Measurements from ENCODE around the gene EPHB1.
A peak's percentile ranks its signal among the peaks of the same experiment; 100 is the strongest.

Gene EPHB1

DNA sequence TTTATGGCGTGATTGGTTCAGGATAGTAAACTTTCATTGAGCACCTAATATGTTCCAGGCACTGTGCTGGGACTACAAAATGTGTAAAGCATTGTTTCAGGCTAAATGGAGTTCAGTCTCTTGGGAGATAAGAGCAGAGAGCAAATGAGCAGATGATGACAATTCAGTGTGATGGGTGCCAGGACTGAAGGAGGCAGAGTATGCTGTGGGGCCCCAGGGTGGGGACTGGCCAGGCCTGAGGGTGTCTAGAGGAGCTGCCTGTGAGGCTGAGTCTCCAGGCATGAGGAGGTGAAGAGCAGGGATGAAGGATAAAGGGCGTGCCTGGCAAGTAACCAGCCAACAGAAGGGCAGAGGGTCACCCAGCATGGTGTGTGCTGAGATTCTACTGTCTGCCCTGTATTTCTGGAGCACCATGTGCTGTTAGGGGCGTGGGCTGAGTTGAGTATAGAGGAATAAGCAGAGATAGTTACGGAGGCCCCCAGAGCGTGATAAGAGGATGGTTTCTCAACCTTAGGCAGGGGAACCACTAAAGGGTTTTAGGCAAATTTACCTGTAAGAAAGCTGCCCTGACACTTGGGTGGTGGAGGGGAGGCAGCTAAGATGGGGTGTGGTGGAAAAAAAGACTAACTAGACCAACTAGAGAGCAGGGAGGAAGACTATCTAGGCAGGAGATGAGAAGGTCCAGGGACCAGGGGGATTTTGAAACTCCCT is 38.5 kb downstream of the EPHB1 start:
- Mint-ChIP-seq H3K4me1 (ENCODE audit: low read depth) (no peaks in the 10 kb centered on the region), H3K36me3 (ENCODE audit: low read depth) (no peaks in the 10 kb centered on the region)

DNA sequence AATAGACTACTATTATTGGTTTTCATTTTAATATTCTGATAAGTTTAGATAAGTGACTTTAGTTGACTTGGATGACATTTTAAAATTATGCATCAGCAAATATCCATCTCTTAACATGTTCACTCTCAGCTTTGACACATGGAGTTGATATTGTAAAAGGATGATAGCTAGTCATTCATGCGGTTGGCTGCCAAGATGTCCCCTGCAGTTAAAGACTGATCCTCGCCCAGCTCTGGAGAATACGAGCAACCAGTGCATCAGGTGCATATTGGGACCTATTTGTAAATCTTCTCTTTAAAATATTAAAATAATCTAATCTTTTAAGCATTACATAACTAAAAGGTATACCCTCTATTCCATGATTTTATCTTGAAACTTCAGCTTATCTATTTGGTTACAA is 41.9 kb downstream of the EPHB1 start:
- peaks cover 4% of the 10 kb centered on the region for H3K27me3 Mint-ChIP-seq (ENCODE audit: low read depth)
- no peak overlapping the region for H3K4me3 Mint-ChIP-seq
- no peak overlapping the region for H3K27ac Mint-ChIP-seq
- H3K9me3 Mint-ChIP-seq, result no peaks in the 10 kb centered on the region
- H3K36me3 Mint-ChIP-seq (ENCODE audit: low read depth), result no peaks in the 10 kb centered on the region
- DNase-seq (ENCODE audit: low spot score), result no peak
- H3K4me1 Mint-ChIP-seq (ENCODE audit: low read depth), result no peaks in the 10 kb centered on the region

More for the DNA sequence above, 38.5 kb downstream of the EPHB1 start:
- H3K4me3 Mint-ChIP-seq, result no peak overlapping the region
- no peak overlapping the region for H3K27ac Mint-ChIP-seq
- H3K27me3 Mint-ChIP-seq (ENCODE audit: low read depth), result peaks cover 7% of the 10 kb centered on the region
- no peak for DNase-seq (ENCODE audit: low spot score)
- H3K9me3 Mint-ChIP-seq, result no peaks in the 10 kb centered on the region

DNA sequence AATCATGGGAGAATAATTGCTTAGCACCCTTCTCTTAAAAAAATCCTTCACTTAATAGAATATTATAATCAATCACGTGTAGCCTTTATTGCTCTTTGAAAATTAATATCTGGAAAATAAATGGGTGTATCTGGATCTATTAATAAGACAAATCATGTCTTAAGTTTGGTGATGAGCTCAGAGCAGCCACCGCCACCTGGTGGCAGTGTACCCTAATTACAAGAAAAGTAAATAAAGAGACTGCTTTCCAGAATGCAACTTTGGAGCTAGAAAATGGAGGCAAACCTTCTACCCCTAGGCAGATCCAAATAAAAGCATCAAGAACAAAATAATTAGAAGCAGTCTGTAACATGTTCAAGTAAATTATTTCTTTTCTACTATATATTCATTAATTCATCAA is 43.5 kb downstream of the EPHB1 start:
- H3K9me3 Mint-ChIP-seq, result peaks cover 5% of the 10 kb centered on the region
- peaks cover 4% of the 10 kb centered on the region for H3K27me3 Mint-ChIP-seq (ENCODE audit: low read depth)
- no peak for DNase-seq (ENCODE audit: low spot score)
- no peaks in the 10 kb centered on the region for H3K4me1 Mint-ChIP-seq (ENCODE audit: low read depth)
- H3K27ac Mint-ChIP-seq, result no peak overlapping the region
- H3K4me3 Mint-ChIP-seq, result no peak overlapping the region
- no peaks in the 10 kb centered on the region for H3K36me3 Mint-ChIP-seq (ENCODE audit: low read depth)

DNA sequence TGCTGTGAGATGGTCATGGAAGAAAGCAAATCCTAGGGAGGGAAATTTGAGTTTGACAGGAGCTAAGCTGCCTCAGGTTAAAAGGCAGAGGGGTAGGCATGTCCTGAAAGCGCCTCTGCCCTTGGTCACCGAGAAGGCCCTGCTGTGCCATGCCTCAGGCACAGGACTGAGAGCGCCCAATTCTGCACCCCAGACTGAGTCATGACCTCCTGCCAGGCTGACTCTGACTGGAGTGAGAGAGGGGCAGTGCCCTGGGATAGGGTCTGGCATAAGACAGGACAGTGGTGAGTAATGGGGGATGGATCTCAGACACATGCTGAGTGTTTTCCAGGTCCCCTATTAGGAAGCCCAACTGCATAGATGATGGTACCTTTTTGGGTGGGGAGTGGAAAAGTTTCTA is 44.4 kb downstream of the EPHB1 start:
- Mint-ChIP-seq H3K4me1 (ENCODE audit: low read depth) (no peaks in the 10 kb centered on the region), H3K27ac (no peak overlapping the region), H3K27me3 (ENCODE audit: low read depth) (peaks cover 4% of the 10 kb centered on the region), H3K4me3 (no peak overlapping the region), H3K9me3 (peaks cover 5% of the 10 kb centered on the region), H3K36me3 (ENCODE audit: low read depth) (no peaks in the 10 kb centered on the region)
- no peak for DNase-seq (ENCODE audit: low spot score)

- peaks cover 4% of the 10 kb centered on the region for H3K27me3 Mint-ChIP-seq (ENCODE audit: low read depth)
Observed at GRCh38 chr3:134839990-134840389, 44.9 kb downstream of the EPHB1 start.

GRCh38 chr3:134840459-134840858 is 45.4 kb downstream of the EPHB1 start:
- Mint-ChIP-seq H3K4me3 (no peak overlapping the region), H3K27ac (no peak overlapping the region), H3K4me1 (ENCODE audit: low read depth) (no peaks in the 10 kb centered on the region), H3K27me3 (ENCODE audit: low read depth) (peaks cover 4% of the 10 kb centered on the region), H3K9me3 (peaks cover 5% of the 10 kb centered on the region), H3K36me3 (ENCODE audit: low read depth) (no peaks in the 10 kb centered on the region)
- no peak for DNase-seq (ENCODE audit: low spot score)

More at GRCh38 chr3:134839990-134840389, 44.9 kb downstream of the EPHB1 start:
- no peak overlapping the region for H3K4me3 Mint-ChIP-seq
- H3K9me3 Mint-ChIP-seq, result peaks cover 5% of the 10 kb centered on the region
- H3K27ac Mint-ChIP-seq, result no peak overlapping the region
- no peak for DNase-seq (ENCODE audit: low spot score)
- H3K36me3 Mint-ChIP-seq (ENCODE audit: low read depth), result no peaks in the 10 kb centered on the region
- H3K4me1 Mint-ChIP-seq (ENCODE audit: low read depth), result no peaks in the 10 kb centered on the region

DNA sequence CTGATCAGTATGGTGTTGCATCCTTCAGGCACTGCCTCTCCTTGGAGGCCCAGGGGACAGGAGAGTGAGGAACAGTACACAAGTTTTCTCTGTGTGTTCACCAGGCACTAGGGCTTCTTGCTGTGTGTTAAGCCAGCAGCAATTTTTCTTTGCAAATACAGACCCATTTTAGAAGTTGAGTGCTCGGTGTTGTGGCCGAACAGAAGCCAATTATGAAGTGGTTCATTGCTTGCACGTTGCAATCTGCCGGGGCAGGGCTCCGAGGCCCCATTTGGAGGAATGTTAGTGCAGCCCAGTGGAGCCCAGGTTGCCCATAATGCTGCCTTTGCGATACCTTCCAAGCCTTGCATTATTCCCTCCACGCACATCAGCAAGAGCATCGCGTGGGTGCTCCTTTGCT is 51.0 kb downstream of the EPHB1 start:
- H3K4me3 Mint-ChIP-seq, result no peak overlapping the region
- no peaks in the 10 kb centered on the region for H3K27me3 Mint-ChIP-seq (ENCODE audit: low read depth)
- no peak overlapping the region for H3K27ac Mint-ChIP-seq

GRCh38 chr3:134846911-134847317 is 51.9 kb downstream of the EPHB1 start:
- H3K9me3 Mint-ChIP-seq, result peaks cover 5% of the 10 kb centered on the region
- no peaks in the 10 kb centered on the region for H3K4me1 Mint-ChIP-seq (ENCODE audit: low read depth)
- H3K27ac Mint-ChIP-seq, result no peak overlapping the region
- no peak overlapping the region for H3K4me3 Mint-ChIP-seq
- no peaks in the 10 kb centered on the region for H3K27me3 Mint-ChIP-seq (ENCODE audit: low read depth)
- no peaks in the 10 kb centered on the region for H3K36me3 Mint-ChIP-seq (ENCODE audit: low read depth)
- no peak for DNase-seq (ENCODE audit: low spot score)

More for the DNA sequence above, 51.0 kb downstream of the EPHB1 start:
- Mint-ChIP-seq H3K4me1 (ENCODE audit: low read depth) (no peaks in the 10 kb centered on the region), H3K36me3 (ENCODE audit: low read depth) (no peaks in the 10 kb centered on the region), H3K9me3 (peaks cover 5% of the 10 kb centered on the region)
- no peak for DNase-seq (ENCODE audit: low spot score)

- H3K27me3 Mint-ChIP-seq (ENCODE audit: low read depth), result no peaks in the 10 kb centered on the region
- H3K4me3 Mint-ChIP-seq, result no peak overlapping the region
- H3K27ac Mint-ChIP-seq, result no peak overlapping the region
- H3K4me1 Mint-ChIP-seq (ENCODE audit: low read depth), result no peaks in the 10 kb centered on the region
- no peaks in the 10 kb centered on the region for H3K36me3 Mint-ChIP-seq (ENCODE audit: low read depth)
- DNase-seq (ENCODE audit: low spot score), result no peak
- H3K9me3 Mint-ChIP-seq, result peaks cover 5% of the 10 kb centered on the region
Observed at GRCh38 chr3:134847349-134847748, 52.3 kb downstream of the EPHB1 start.

DNA sequence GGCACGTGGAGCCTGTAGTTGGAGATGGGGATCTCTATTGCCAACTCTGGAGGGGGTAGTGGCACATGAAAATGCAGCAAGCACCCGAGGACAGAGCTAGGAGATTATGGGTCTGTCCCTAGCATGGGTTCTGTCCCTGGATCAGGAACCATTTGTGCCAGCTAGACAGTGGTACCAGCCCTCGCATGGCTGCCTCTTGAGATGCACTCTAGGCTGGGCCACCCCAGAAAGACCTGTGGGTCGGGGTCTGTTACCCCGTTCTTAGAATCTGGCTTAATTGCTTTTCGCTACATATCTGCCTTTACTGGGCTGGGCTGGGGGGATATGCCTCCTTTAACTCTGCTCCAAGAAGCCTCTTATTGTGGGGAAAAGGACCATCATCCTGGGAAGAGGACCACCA is 54.5 kb downstream of the EPHB1 start:
- H3K27ac Mint-ChIP-seq, result no peak overlapping the region
- no peaks in the 10 kb centered on the region for H3K9me3 Mint-ChIP-seq
- H3K36me3 Mint-ChIP-seq (ENCODE audit: low read depth), result no peaks in the 10 kb centered on the region
- H3K4me3 Mint-ChIP-seq, result no peak overlapping the region
- H3K27me3 Mint-ChIP-seq (ENCODE audit: low read depth), result no peaks in the 10 kb centered on the region
- H3K4me1 Mint-ChIP-seq (ENCODE audit: low read depth), result peaks cover 9% of the 10 kb centered on the region
- DNase-seq (ENCODE audit: low spot score), result no peak

GRCh38 chr3:134850761-134851160 is 55.7 kb downstream of the EPHB1 start:
- Mint-ChIP-seq H3K27me3 (ENCODE audit: low read depth) (no peaks in the 10 kb centered on the region), H3K4me1 (ENCODE audit: low read depth) (peaks cover 9% of the 10 kb centered on the region), H3K27ac (no peak overlapping the region), H3K4me3 (no peak overlapping the region), H3K9me3 (no peaks in the 10 kb centered on the region), H3K36me3 (ENCODE audit: low read depth) (no peaks in the 10 kb centered on the region)
- DNase-seq (ENCODE audit: low spot score), result no peak

DNA sequence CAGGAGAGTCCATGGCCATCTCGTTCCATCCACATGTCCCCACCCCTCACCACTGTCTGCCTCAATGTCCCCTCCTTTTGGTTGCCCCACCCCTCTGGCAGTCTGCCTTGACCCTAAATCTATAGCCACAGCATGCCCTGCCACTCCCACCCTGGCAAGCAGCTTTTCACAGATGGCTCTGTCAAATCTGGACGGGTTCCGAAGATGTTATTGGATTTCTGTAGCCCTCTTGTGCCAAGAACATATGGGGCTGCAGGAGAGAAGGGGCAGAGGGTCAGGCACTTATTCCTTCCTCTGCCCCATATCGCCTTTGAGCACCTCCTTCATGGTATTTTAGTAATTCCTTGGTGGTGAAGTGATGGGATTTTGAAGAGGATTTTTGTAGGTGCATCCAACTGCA is 57.1 kb downstream of the EPHB1 start:
- H3K27ac Mint-ChIP-seq, result no peak overlapping the region
- no peak overlapping the region for H3K4me3 Mint-ChIP-seq
- H3K4me1 Mint-ChIP-seq (ENCODE audit: low read depth), result peaks cover 9% of the 10 kb centered on the region
- DNase-seq (ENCODE audit: low spot score), result no peak
- no peaks in the 10 kb centered on the region for H3K36me3 Mint-ChIP-seq (ENCODE audit: low read depth)
- no peaks in the 10 kb centered on the region for H3K27me3 Mint-ChIP-seq (ENCODE audit: low read depth)
- H3K9me3 Mint-ChIP-seq, result no peaks in the 10 kb centered on the region

- Mint-ChIP-seq H3K4me3 (peak overlapping the region; percentile 52), H3K27me3 (ENCODE audit: low read depth) (no peaks in the 10 kb centered on the region), H3K36me3 (ENCODE audit: low read depth) (no peaks in the 10 kb centered on the region)
Observed at GRCh38 chr3:134852893-134853351, 57.9 kb downstream of the EPHB1 start.

DNA sequence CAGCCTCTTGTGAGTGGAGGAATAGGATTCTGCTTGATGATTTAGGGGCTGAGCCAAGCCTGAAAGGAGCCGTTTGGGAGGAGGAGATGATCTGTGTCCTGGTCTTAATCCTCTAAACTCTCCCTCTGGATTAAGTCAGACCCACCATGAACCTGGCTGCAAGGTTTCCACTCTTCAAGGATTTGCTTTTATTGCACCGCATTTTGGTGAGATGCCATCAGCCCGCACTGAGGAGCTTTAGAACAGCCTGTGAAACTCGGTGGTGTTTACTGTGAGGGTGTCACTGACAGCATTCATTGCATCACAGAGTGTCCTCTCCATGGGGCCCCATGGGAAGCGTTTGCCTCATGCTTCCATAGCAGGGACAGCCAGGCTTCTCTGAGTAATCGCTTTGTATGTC is 59.2 kb downstream of the EPHB1 start:
- no peak overlapping the region for H3K4me3 Mint-ChIP-seq
- H3K27ac Mint-ChIP-seq, result no peak overlapping the region
- H3K9me3 Mint-ChIP-seq, result no peaks in the 10 kb centered on the region

More at GRCh38 chr3:134852893-134853351, 57.9 kb downstream of the EPHB1 start:
- no peaks in the 10 kb centered on the region for H3K9me3 Mint-ChIP-seq
- peak overlapping the region; percentile 50 for H3K27ac Mint-ChIP-seq
- H3K4me1 Mint-ChIP-seq (ENCODE audit: low read depth), result peaks cover 9% of the 10 kb centered on the region
- DNase-seq (ENCODE audit: low spot score), result no peak

DNA sequence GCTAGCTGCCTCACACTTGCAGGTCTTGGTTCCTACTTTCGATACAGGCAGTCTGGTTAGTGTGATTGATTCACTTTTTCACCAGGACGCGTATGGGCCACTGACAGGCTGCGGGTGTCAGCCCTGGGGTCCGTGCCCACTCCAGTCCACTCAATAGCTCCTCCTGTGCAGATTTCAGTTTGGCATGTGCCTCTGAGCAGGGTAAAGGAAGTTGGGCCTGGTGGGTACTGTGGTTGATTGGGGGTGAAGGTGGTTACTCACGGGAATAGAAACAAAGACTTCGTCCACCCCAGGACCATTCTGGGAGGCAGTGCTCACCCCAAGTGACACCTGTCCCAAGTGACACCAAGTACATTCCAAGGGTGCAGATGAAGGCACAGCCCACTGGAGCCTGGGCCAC is 62.3 kb downstream of the EPHB1 start:
- no peak overlapping the region for H3K27ac Mint-ChIP-seq
- H3K27me3 Mint-ChIP-seq (ENCODE audit: low read depth), result no peaks in the 10 kb centered on the region
- H3K36me3 Mint-ChIP-seq (ENCODE audit: low read depth), result no peaks in the 10 kb centered on the region
- no peaks in the 10 kb centered on the region for H3K9me3 Mint-ChIP-seq
- H3K4me1 Mint-ChIP-seq (ENCODE audit: low read depth), result peaks cover 9% of the 10 kb centered on the region
- no peak overlapping the region for H3K4me3 Mint-ChIP-seq
- no peak for DNase-seq (ENCODE audit: low spot score)

More for the DNA sequence above, 59.2 kb downstream of the EPHB1 start:
- DNase-seq (ENCODE audit: low spot score), result no peak
- Mint-ChIP-seq H3K27me3 (ENCODE audit: low read depth) (no peaks in the 10 kb centered on the region), H3K4me1 (ENCODE audit: low read depth) (peaks cover 9% of the 10 kb centered on the region), H3K36me3 (ENCODE audit: low read depth) (no peaks in the 10 kb centered on the region)

Data from T-helper 2 cell treated with Interferon-gamma antibody and Interleukin-4, amounts not matched to agents 5 μg/mL and 100 μg/mL, for 36 hours (primary cell).